ENCODE results near the gene LRRC3C.

DNA sequence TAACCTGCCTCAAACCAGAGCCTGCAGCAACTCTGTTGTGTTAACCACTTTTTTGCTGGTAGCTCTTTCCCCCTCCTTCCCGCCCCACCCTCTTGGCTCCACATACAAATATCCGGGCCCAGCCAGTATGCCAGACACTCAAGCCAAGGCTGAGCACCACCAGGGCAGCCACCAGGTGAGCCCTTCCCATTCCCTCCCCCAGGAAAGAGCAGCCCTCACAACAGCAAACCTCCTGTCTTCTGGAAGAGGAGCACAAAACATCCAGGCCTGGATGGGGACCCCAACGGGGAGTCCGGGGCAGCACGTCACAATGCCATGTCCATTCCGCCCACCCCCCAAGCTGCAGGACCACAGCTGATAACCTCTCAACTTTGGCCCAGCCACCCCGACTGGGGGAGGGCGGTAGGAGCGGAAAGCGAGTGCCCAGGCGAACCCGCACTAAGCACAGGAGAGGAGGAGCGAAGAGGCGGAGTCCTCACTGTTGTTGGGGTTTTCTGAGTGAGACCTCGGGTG lies 888 bp upstream of the LRRC3C start:
- TF ChIP-seq, protein P1, sequence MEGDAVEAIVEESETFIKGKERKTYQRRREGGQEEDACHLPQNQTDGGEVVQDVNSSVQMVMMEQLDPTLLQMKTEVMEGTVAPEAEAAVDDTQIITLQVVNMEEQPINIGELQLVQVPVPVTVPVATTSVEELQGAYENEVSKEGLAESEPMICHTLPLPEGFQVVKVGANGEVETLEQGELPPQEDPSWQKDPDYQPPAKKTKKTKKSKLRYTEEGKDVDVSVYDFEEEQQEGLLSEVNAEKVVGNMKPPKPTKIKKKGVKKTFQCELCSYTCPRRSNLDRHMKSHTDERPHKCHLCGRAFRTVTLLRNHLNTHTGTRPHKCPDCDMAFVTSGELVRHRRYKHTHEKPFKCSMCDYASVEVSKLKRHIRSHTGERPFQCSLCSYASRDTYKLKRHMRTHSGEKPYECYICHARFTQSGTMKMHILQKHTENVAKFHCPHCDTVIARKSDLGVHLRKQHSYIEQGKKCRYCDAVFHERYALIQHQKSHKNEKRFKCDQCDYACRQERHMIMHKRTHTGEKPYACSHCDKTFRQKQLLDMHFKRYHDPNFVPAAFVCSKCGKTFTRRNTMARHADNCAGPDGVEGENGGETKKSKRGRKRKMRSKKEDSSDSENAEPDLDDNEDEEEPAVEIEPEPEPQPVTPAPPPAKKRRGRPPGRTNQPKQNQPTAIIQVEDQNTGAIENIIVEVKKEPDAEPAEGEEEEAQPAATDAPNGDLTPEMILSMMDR (tag by site-specific recombination; IDR thresholded peaks at IDR 0.05) = no peak
- TF ChIP-seq ZEB2 (tag by site-specific recombination; IDR thresholded peaks at IDR 0.05) (no peak), ZNF138 (tag by site-specific recombination; IDR thresholded peaks at IDR 0.05; ENCODE audit: borderline replicate concordance) (no peak), ZNF302 (tag by site-specific recombination; IDR thresholded peaks at IDR 0.05; ENCODE audit: low read depth) (no peak), SALL2 (tag by site-specific recombination; IDR thresholded peaks at IDR 0.05; ENCODE audit: borderline replicate concordance) (no peak), ZNF624 (tag by site-specific recombination; IDR thresholded peaks at IDR 0.05) (no peak), ZNF274 (IDR thresholded peaks at IDR 0.05; ENCODE audit: low read length) (no peak), ZNF274 (tag by site-specific recombination; IDR thresholded peaks at IDR 0.05; ENCODE audit: borderline replicate concordance) (no peak), ZNF530 (tag by site-specific recombination; IDR thresholded peaks at IDR 0.05; ENCODE audit: low read depth) (no peak), KLF10 (tag by site-specific recombination; IDR thresholded peaks at IDR 0.05) (no peak)
- TF ChIP-seq, protein P2, sequence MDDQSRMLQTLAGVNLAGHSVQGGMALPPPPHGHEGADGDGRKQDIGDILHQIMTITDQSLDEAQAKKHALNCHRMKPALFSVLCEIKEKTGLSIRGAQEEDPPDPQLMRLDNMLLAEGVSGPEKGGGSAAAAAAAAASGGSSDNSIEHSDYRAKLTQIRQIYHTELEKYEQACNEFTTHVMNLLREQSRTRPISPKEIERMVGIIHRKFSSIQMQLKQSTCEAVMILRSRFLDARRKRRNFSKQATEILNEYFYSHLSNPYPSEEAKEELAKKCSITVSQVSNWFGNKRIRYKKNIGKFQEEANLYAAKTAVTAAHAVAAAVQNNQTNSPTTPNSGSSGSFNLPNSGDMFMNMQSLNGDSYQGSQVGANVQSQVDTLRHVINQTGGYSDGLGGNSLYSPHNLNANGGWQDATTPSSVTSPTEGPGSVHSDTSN (CRISPR knock-in tag; IDR thresholded peaks at IDR 0.05) = no peak
- TF ChIP-seq, protein P3, sequence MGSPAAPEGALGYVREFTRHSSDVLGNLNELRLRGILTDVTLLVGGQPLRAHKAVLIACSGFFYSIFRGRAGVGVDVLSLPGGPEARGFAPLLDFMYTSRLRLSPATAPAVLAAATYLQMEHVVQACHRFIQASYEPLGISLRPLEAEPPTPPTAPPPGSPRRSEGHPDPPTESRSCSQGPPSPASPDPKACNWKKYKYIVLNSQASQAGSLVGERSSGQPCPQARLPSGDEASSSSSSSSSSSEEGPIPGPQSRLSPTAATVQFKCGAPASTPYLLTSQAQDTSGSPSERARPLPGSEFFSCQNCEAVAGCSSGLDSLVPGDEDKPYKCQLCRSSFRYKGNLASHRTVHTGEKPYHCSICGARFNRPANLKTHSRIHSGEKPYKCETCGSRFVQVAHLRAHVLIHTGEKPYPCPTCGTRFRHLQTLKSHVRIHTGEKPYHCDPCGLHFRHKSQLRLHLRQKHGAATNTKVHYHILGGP (tag by site-specific recombination; IDR thresholded peaks at IDR 0.05) = no peak
- TF ChIP-seq, protein P4, sequence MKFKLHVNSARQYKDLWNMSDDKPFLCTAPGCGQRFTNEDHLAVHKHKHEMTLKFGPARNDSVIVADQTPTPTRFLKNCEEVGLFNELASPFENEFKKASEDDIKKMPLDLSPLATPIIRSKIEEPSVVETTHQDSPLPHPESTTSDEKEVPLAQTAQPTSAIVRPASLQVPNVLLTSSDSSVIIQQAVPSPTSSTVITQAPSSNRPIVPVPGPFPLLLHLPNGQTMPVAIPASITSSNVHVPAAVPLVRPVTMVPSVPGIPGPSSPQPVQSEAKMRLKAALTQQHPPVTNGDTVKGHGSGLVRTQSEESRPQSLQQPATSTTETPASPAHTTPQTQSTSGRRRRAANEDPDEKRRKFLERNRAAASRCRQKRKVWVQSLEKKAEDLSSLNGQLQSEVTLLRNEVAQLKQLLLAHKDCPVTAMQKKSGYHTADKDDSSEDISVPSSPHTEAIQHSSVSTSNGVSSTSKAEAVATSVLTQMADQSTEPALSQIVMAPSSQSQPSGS (tag by site-specific recombination; IDR thresholded peaks at IDR 0.05; ENCODE audit: low read depth) = no peak
- TF ChIP-seq, protein P5, sequence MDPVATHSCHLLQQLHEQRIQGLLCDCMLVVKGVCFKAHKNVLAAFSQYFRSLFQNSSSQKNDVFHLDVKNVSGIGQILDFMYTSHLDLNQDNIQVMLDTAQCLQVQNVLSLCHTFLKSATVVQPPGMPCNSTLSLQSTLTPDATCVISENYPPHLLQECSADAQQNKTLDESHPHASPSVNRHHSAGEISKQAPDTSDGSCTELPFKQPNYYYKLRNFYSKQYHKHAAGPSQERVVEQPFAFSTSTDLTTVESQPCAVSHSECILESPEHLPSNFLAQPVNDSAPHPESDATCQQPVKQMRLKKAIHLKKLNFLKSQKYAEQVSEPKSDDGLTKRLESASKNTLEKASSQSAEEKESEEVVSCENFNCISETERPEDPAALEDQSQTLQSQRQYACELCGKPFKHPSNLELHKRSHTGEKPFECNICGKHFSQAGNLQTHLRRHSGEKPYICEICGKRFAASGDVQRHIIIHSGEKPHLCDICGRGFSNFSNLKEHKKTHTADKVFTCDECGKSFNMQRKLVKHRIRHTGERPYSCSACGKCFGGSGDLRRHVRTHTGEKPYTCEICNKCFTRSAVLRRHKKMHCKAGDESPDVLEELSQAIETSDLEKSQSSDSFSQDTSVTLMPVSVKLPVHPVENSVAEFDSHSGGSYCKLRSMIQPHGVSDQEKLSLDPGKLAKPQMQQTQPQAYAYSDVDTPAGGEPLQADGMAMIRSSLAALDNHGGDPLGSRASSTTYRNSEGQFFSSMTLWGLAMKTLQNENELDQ (tag by site-specific recombination; IDR thresholded peaks at IDR 0.05; ENCODE audit: low read depth) = no peak
